GM18502 (cell line): ENCODE data around the gene ZCCHC3.
"Not testable (repeated sequence)": the region's sequence is repeated elsewhere in the genome, so short reads cannot be mapped to it uniquely, and the experiment has no call there.

Source experiments
- ATAC-seq: cut with Tn5 transposase; IDR thresholded peaks from one replicate; pipeline ENCODE4 v1.9.1; 2021; ENCODE audit warnings: mild to moderate bottlenecking; ENCODE audit not compliant: unreplicated experiment, poor library complexity

ZCCHC3 gene

GRCh38 chr20:297098-297924 lies at the start of gene ZCCHC3:
TSS of gene ZCCHC3 (plus strand) at chr20:297570. CDS start at chr20:297587, 17 bp downstream.
- ATAC-seq: peak; percentile 82

- ATAC-seq: no peak
Measured at GRCh38 chr20:251354-251753, 46.0 kb upstream of the ZCCHC3 start.

- no peak for ATAC-seq
Measured at GRCh38 chr20:252801-253200, 44.6 kb upstream of the ZCCHC3 start.

GRCh38 chr20:253447-253846 lies 43.9 kb upstream of the ZCCHC3 start:
- ATAC-seq: not testable (repeated sequence)

GRCh38 chr20:257419-257818 lies 40.0 kb upstream of the ZCCHC3 start, which contains the start of gene DEFB132:
TSS of gene DEFB132 (plus strand) at chr20:257724. CDS start at chr20:257779, 55 bp downstream.
- ATAC-seq: no peak

GRCh38 chr20:258269-258858 lies 39.0 kb upstream of the ZCCHC3 start:
- ATAC-seq: no peak

- ATAC-seq: no peak
Measured at GRCh38 chr20:258963-259362, 38.4 kb upstream of the ZCCHC3 start.

- ATAC-seq: no peak
Measured at GRCh38 chr20:259981-260380, 37.4 kb upstream of the ZCCHC3 start.

- no peak for ATAC-seq
Measured at GRCh38 chr20:263701-264100, 33.7 kb upstream of the ZCCHC3 start.

- peak; percentile 95 for ATAC-seq
Measured at GRCh38 chr20:266596-267562, 30.5 kb upstream of the ZCCHC3 start.

GRCh38 chr20:270517-270916 lies 26.9 kb upstream of the ZCCHC3 start:
- no peak for ATAC-seq

- no peak for ATAC-seq
Measured at GRCh38 chr20:271069-271468, 26.3 kb upstream of the ZCCHC3 start.

- ATAC-seq: no peak
Measured at GRCh38 chr20:271528-271927, 25.8 kb upstream of the ZCCHC3 start.

- no peak for ATAC-seq
Measured at GRCh38 chr20:272718-273117, 24.7 kb upstream of the ZCCHC3 start.

- no peak for ATAC-seq
Measured at GRCh38 chr20:273884-274283, 23.5 kb upstream of the ZCCHC3 start.

GRCh38 chr20:275791-276190 lies 21.6 kb upstream of the ZCCHC3 start:
- ATAC-seq: no peak

GRCh38 chr20:276620-277495 lies 20.5 kb upstream of the ZCCHC3 start:
- ATAC-seq: no peak

- no peak for ATAC-seq
Measured at GRCh38 chr20:277496-277781, 19.9 kb upstream of the ZCCHC3 start.

- ATAC-seq: no peak
Measured at GRCh38 chr20:278181-278580, 19.2 kb upstream of the ZCCHC3 start.
